HCT116 (cell line): ENCODE measurements around the gene VPS41.

Source experiments
- CEBPB ChIP-seq: IDR thresholded peaks from 2 replicates; pipeline ENCODE4 v1.6.1; 2012; ENCODE audit warnings: low read depth
- CTCF ChIP-seq, 3 experiments: fragments of 200-600 bp in 1 of 3; sonication (generic) in 1 of 3; IDR thresholded peaks in 2 of 3; conservative IDR thresholded peaks in 1 of 3; 2 replicates each; pipeline ENCODE4 v1.5.1; 2012 to 2017; ENCODE audit warnings: low read depth in 2 of 3, low read length in 2 of 3, antibody characterized with exemption in 1 of 3, borderline replicate concordance in 1 of 3, control low read depth in 1 of 3, mild to moderate bottlenecking in 1 of 3, mixed read lengths in 1 of 3, mixed run types in 1 of 3, moderate library complexity in 1 of 3; ENCODE audit not compliant: insufficient read depth in 1 of 3
- EZH2 ChIP-seq: fragments of 200-600 bp; sonication (generic); IDR thresholded peaks from 2 replicates; pipeline ENCODE4 v1.6.1; 2017; ENCODE audit warnings: antibody characterized with exemption, mixed run types
- EZH2phosphoT487 ChIP-seq: fragments of 200-600 bp; IDR thresholded peaks from 2 replicates; pipeline ENCODE4 v1.6.1; 2018; ENCODE audit warnings: antibody characterized with exemption, borderline replicate concordance
- FOSL1 ChIP-seq: IDR thresholded peaks from 2 replicates; pipeline ENCODE4 v1.6.1; 2012; ENCODE audit warnings: low read depth
- JUND ChIP-seq: IDR thresholded peaks from 2 replicates; pipeline ENCODE4 v1.6.1; 2012
- MAX ChIP-seq: IDR thresholded peaks from 2 replicates; pipeline ENCODE4 v1.6.1; 2012
- POLR2A ChIP-seq: IDR thresholded peaks from 2 replicates; pipeline ENCODE4 v1.7.0; 2011; ENCODE audit warnings: borderline replicate concordance; ENCODE audit not compliant: insufficient read depth, insufficient read length; ENCODE audit errors: extremely low read depth
- POLR2AphosphoS5 ChIP-seq: IDR thresholded peaks from 2 replicates; pipeline ENCODE4 v1.6.1; 2011; ENCODE audit warnings: mild to moderate bottlenecking, low read depth, low read length, moderate library complexity
- REST ChIP-seq: IDR thresholded peaks from 2 replicates; pipeline ENCODE4 v1.6.1; 2012; ENCODE audit warnings: low read depth
- SP1 ChIP-seq: IDR thresholded peaks from 2 replicates; pipeline ENCODE4 v1.6.1; 2012; ENCODE audit warnings: low read depth
- SRF ChIP-seq: IDR thresholded peaks from 2 replicates; pipeline ENCODE4 v1.6.1; 2012; ENCODE audit warnings: low read depth

- TF ChIP-seq CTCF (IDR thresholded peaks at IDR 0.05 in 2 of 3, conservative IDR thresholded peaks at IDR 0.05 in 1 of 3; ENCODE audit: borderline replicate concordance in 1 of 3, insufficient read depth in 1 of 3, low read depth in 2 of 3, low read length in 2 of 3) (no peak), EZH2 (no peak), REST (no peak), SRF (no peak), JUND (no peak), POLR2A (no peak), EZH2phosphoT487 (no peak), MAX (no peak), SP1 (no peak), FOSL1 (no peak), CEBPB (no peak), POLR2AphosphoS5 (no peak)
Observed at GRCh38 chr7:38679419-38679818, 229.6 kb downstream of the VPS41 start.
